HepG2 (cell line): ENCODE measurements around the gene ARHGAP35. TPM values are rescaled to one million over a fixed set of nuclear protein-coding genes. Genes with fewer than 3 reads are reported as not detected.

Experiments
- HES4 ChIP-seq: sonication (generic); formaldehyde crosslinking; IDR thresholded peaks from 2 replicates; pipeline ENCODE4 v1.9.0; 2021; ENCODE audit warnings: mild to moderate bottlenecking, missing genetic modification reagents, borderline replicate concordance
- JDP2 ChIP-seq: sonication (generic); formaldehyde crosslinking; IDR thresholded peaks from 2 replicates; pipeline ENCODE4 v1.8.1; 2022; ENCODE audit warnings: missing genetic modification reagents, borderline replicate concordance
- KLF13 ChIP-seq: sonication (generic); formaldehyde crosslinking; IDR thresholded peaks from 2 replicates; pipeline ENCODE4 v1.4.0; 2020; ENCODE audit warnings: mild to moderate bottlenecking, missing genetic modification reagents
- MAF1 ChIP-seq: sonication (generic); formaldehyde crosslinking; IDR thresholded peaks from 2 replicates; pipeline ENCODE4 v1.5.0; 2020; ENCODE audit warnings: missing genetic modification reagents, borderline replicate concordance
- MAFG ChIP-seq: sonication (generic); formaldehyde crosslinking; IDR thresholded peaks from 2 replicates; pipeline ENCODE4 v1.5.1; 2020; ENCODE audit warnings: mild to moderate bottlenecking, missing genetic modification reagents
- SALL2 ChIP-seq: sonication (generic); formaldehyde crosslinking; IDR thresholded peaks from 2 replicates; pipeline ENCODE4 v1.8.1; 2023; ENCODE audit warnings: mild to moderate bottlenecking, missing genetic modification reagents, inconsistent platforms
- SMARCC2 ChIP-seq: fragments of 450-650 bp; IDR thresholded peaks from 2 replicates; pipeline ENCODE4 v1.6.1; 2017; ENCODE audit warnings: antibody characterized with exemption, mild to moderate bottlenecking
- THAP11 ChIP-seq: IDR thresholded peaks from 2 replicates; pipeline ENCODE4 v1.6.1; 2016; ENCODE audit warnings: missing biosample characterization, missing genetic modification reagents
- ZNF24 ChIP-seq: fragments of 450-650 bp; IDR thresholded peaks from 2 replicates; pipeline ENCODE4 v1.6.1; 2017; ENCODE audit warnings: antibody characterized with exemption, mild to moderate bottlenecking
- ZNF644 ChIP-seq: IDR thresholded peaks from 2 replicates; pipeline ENCODE4 v1.6.1; 2016; ENCODE audit warnings: low read depth
- ZNF747 ChIP-seq: sonication (generic); formaldehyde crosslinking; IDR thresholded peaks from 2 replicates; pipeline ENCODE4 v1.8.1; 2023; ENCODE audit warnings: missing genetic modification reagents, mild to moderate bottlenecking, borderline replicate concordance
- ZNF883 ChIP-seq: sonication (generic); formaldehyde crosslinking; IDR thresholded peaks from 2 replicates; pipeline ENCODE4 v1.5.1; 2020; ENCODE audit warnings: mild to moderate bottlenecking, missing genetic modification reagents; ENCODE audit errors: not compliant biosample characterization
- polyA plus RNA-seq, 8 experiments: library from polyadenylated mRNA; depleted of rRNA in 3 of 8; stranded (reverse) in 7 of 8; unstranded in 1 of 8; fragments of >200 nt; fragmentation: Illumina TruSeq in 4 of 8; extraction: Trizol in 4 of 8; gene quantifications; 2 replicates each; pipeline versions ENCODE4 v1.2.1 to v1.2.3, GENCODE V29; 2011 to 2016; ENCODE audit warnings: low read depth in 4 of 8, missing spikeins in 1 of 8, mixed read lengths in 1 of 8; ENCODE audit not compliant: insufficient read depth in 1 of 8
- total RNA-seq, 5 experiments: library from RNA; depleted of rRNA; stranded (reverse); fragments of >200 nt; fragmentation: Illumina TruSeq; extraction: Trizol; gene quantifications; 2 replicates each; pipeline ENCODE4 v1.2.3, GENCODE V29; 2016; ENCODE audit warnings: low read depth in 1 of 5
- TF ChIP-seq, protein P1 (sequence below): fragments of 450-650 bp; IDR thresholded peaks from 2 replicates; pipeline ENCODE4 v1.6.1; 2016
- TF ChIP-seq, protein P2 (sequence below): sonication (generic); formaldehyde crosslinking; IDR thresholded peaks from 2 replicates; pipeline ENCODE4 v1.4.0; 2020; ENCODE audit warnings: low read depth, mild to moderate bottlenecking, missing genetic modification reagents
- TF ChIP-seq, protein P3 (sequence below): sonication (generic); formaldehyde crosslinking; IDR thresholded peaks from 2 replicates; pipeline ENCODE4 v1.4.0; 2020; ENCODE audit warnings: mild to moderate bottlenecking, missing genetic modification reagents, borderline replicate concordance
- TF ChIP-seq, protein P4 (sequence below): sonication (generic); formaldehyde crosslinking; IDR thresholded peaks from 2 replicates; pipeline ENCODE4 v1.5.1; 2020; ENCODE audit warnings: mild to moderate bottlenecking, missing genetic modification reagents

ARHGAP35 gene
- total and polyA plus RNA-seq, 2 of the 13 experiments (the other 11 are each of a cell fraction or from before 2014, with no cell fraction given) = 30.1 to 30.2 TPM

DNA sequence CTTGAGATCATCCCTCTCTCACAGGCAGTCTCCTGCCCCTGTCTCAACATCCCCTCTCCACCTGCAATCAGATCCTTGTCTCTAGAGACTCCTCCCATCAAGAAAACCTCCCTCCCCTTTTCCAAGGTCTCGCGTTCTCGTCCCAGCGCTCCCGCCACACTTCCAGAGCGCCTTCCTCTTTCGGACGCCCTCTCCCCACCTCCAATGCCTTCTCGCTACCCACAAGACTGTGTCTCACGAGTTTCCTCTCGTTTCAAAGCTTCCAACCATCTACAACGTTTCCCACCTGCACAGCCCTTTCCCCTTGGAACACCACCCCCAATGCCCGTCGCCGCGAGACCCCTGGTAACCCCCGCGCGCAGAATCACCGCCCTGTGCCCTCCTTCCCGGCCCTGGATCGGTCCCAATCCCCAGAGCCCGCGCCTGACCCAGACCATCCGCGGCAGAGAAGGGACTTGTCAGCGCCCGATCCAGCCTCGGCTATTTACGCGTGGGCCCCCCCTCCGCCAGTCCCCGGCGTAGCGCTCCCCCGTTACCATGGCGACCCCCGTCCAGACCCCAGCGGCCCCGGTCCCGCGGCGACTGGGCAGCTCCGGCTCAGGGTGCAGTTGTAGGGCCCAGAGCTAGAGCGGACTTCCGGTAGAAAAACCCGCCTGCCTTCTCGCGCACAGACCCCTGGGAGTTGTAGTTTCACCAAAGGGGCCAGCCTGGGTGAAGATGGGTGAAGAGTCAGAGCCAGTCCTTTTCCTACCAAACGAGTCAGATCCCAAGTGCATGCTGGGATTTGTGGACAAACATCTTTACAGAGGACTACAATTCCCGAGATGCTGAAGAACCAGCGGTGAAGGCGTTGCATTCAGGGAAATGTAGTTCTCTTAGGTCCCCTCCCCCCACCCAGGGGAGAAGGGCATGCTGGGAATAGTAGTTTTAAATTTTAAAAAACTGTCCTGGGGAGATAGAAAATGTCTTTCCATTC is 10.3 kb upstream of the ARHGAP35 start, which contains the start of gene AP2S1 (continued):
- TF ChIP-seq, protein P1, sequence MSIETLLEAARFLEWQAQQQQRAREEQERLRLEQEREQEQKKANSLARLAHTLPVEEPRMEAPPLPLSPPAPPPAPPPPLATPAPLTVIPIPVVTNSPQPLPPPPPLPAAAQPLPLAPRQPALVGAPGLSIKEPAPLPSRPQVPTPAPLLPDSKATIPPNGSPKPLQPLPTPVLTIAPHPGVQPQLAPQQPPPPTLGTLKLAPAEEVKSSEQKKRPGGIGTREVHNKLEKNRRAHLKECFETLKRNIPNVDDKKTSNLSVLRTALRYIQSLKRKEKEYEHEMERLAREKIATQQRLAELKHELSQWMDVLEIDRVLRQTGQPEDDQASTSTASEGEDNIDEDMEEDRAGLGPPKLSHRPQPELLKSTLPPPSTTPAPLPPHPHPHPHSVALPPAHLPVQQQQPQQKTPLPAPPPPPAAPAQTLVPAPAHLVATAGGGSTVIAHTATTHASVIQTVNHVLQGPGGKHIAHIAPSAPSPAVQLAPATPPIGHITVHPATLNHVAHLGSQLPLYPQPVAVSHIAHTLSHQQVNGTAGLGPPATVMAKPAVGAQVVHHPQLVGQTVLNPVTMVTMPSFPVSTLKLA = peak; percentile 39
- TF ChIP-seq MAF1 (CRISPR knock-in tag) (0 out of 2 replicates have a peak, but pooled peaks have one; percentile 72), SALL2 (CRISPR knock-in tag) (no peak; the same call in 1 of the 2 replicates), JDP2 (CRISPR knock-in tag) (no peak), ZNF747 (CRISPR knock-in tag) (peak; percentile 71; the same call in 1 of the 2 replicates), ZNF883 (CRISPR knock-in tag) (peak; percentile 63), THAP11 (CRISPR knock-in tag) (peak; percentile 98), HES4 (CRISPR knock-in tag) (no peak), ZNF24 (no peak), MAFG (no peak), ZNF644 (CRISPR knock-in tag) (no peak), SMARCC2 (no peak), KLF13 (CRISPR knock-in tag) (0 out of 2 replicates have a peak, but pooled peaks have one; percentile 20)
- TF ChIP-seq, protein P2, sequence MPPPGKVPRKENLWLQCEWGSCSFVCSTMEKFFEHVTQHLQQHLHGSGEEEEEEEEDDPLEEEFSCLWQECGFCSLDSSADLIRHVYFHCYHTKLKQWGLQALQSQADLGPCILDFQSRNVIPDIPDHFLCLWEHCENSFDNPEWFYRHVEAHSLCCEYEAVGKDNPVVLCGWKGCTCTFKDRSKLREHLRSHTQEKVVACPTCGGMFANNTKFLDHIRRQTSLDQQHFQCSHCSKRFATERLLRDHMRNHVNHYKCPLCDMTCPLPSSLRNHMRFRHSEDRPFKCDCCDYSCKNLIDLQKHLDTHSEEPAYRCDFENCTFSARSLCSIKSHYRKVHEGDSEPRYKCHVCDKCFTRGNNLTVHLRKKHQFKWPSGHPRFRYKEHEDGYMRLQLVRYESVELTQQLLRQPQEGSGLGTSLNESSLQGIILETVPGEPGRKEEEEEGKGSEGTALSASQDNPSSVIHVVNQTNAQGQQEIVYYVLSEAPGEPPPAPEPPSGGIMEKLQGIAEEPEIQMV (CRISPR knock-in tag) = no peak
- TF ChIP-seq, protein P3, sequence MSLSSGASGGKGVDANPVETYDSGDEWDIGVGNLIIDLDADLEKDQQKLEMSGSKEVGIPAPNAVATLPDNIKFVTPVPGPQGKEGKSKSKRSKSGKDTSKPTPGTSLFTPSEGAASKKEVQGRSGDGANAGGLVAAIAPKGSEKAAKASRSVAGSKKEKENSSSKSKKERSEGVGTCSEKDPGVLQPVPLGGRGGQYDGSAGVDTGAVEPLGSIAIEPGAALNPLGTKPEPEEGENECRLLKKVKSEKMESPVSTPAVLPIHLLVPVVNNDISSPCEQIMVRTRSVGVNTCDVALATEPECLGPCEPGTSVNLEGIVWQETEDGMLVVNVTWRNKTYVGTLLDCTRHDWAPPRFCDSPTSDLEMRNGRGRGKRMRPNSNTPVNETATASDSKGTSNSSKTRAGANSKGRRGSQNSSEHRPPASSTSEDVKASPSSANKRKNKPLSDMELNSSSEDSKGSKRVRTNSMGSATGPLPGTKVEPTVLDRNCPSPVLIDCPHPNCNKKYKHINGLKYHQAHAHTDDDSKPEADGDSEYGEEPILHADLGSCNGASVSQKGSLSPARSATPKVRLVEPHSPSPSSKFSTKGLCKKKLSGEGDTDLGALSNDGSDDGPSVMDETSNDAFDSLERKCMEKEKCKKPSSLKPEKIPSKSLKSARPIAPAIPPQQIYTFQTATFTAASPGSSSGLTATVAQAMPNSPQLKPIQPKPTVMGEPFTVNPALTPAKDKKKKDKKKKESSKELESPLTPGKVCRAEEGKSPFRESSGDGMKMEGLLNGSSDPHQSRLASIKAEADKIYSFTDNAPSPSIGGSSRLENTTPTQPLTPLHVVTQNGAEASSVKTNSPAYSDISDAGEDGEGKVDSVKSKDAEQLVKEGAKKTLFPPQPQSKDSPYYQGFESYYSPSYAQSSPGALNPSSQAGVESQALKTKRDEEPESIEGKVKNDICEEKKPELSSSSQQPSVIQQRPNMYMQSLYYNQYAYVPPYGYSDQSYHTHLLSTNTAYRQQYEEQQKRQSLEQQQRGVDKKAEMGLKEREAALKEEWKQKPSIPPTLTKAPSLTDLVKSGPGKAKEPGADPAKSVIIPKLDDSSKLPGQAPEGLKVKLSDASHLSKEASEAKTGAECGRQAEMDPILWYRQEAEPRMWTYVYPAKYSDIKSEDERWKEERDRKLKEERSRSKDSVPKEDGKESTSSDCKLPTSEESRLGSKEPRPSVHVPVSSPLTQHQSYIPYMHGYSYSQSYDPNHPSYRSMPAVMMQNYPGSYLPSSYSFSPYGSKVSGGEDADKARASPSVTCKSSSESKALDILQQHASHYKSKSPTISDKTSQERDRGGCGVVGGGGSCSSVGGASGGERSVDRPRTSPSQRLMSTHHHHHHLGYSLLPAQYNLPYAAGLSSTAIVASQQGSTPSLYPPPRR (CRISPR knock-in tag) = no peak; the same call in 1 of the 2 replicates
- TF ChIP-seq, protein P4, sequence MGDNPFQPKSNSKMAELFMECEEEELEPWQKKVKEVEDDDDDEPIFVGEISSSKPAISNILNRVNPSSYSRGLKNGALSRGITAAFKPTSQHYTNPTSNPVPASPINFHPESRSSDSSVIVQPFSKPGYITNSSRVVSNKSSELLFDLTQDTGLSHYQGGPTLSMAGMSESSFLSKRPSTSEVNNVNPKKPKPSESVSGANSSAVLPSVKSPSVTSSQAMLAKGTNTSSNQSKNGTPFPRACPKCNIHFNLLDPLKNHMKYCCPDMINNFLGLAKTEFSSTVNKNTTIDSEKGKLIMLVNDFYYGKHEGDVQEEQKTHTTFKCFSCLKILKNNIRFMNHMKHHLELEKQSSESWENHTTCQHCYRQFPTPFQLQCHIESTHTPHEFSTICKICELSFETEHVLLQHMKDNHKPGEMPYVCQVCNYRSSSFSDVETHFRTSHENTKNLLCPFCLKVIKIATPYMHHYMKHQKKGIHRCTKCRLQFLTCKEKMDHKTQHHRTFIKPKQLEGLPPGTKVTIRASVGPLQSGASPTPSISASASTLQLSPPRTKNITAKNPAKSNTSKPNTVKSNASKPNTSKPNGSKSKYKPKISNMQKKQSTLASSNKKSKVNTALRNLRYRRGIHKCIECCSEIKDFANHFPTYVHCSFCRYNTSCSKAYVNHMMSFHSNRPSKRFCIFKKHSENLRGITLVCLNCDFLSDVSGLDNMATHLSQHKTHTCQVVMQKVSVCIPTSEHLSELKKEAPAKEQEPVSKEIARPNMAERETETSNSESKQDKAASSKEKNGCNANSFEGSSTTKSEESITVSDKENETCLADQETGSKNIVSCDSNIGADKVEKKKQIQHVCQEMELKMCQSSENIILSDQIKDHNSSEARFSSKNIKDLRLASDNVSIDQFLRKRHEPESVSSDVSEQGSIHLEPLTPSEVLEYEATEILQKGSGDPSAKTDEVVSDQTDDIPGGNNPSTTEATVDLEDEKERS = peak; percentile 89
